Measurements from ENCODE around the gene CASP14.

DNA sequence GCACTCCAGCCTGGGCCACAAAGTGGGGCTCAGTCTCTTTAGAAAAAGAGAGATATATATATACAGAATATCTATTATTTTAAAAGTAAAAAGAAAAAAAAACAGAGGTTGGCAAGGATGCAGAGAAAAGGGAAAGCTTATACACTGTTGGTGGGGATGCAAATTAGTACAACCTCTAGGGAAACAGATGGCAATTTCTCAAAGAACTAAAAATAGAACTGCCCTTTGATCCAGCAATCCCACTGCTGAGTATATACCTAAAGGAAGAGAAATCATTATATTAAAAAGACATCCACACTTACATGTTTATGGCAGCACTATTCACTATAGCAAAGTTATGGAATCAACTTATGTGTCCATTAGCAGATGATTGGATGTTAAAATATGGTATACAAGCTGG lies 41.0 kb upstream of the CASP14 start:
- TF ChIP-seq REST (IDR thresholded peaks at IDR 0.05; ENCODE audit: insufficient read depth in 1 of 2, low read depth in 2 of 2, low read length in 2 of 2) (no peak), TAF1 (IDR thresholded peaks at IDR 0.05; ENCODE audit: borderline replicate concordance, insufficient read depth, low read length) (no peak)
